B cell (primary cell): Measurements from ENCODE around the gene DAB1. TPM values are rescaled to one million over a fixed set of nuclear protein-coding genes. Genes with fewer than 3 reads are reported as not detected.

ENCODE experiments used
- ATAC-seq: fragments of 200-7000 bp; cut with Tn5 transposase; one replicate; pipeline ENCODE4 v1.10.0; 2021; ENCODE audit warnings: low read depth, mild to moderate bottlenecking, moderate number of reproducible peaks, moderate library complexity
- CTCF ChIA-PET: fragments of 350-600 bp; sonication (Branson Sonifier 250); formaldehyde crosslinking; loops from one replicate; lab custom pipeline; 2021; ENCODE audit warnings: antibody characterized with exemption, inconsistent platforms; lab: Charles Lee
- POLR2A ChIA-PET: fragments of 350-600 bp; sonication (Branson Sonifier 250); formaldehyde crosslinking; loops from one replicate; lab custom pipeline; 2021; ENCODE audit warnings: antibody characterized with exemption; lab: Charles Lee
- DNase-seq: peaks from one replicate; pipeline ENCODE4 v3.0.0; 2013
- H2AFZ ChIP-seq: 2 replicates; pipeline ENCODE4 v1.6.1; 2012; ENCODE audit warnings: mild to moderate bottlenecking, low read depth, low read length; ENCODE audit not compliant: insufficient read depth, poor library complexity, severe bottlenecking
- H3K27ac ChIP-seq, 2 donors: 1 replicate in 1 of 2; 2 replicates in 1 of 2; pipeline ENCODE4 v1.5.1; 2012 to 2013; ENCODE audit warnings: low read length in 2 of 2, mild to moderate bottlenecking in 2 of 2, moderate library complexity in 1 of 2
- H3K27me3 ChIP-seq, 4 experiments: fragments of 200-600 bp in 1 of 4; sonication (generic) in 1 of 4; replicated peaks in 1 of 4; 1 replicate in 2 of 4; 2 replicates in 2 of 4; pipeline versions ENCODE4 v1.6.1 to v1.7.0; 2013 to 2016; ENCODE audit warnings: low read length in 3 of 4, mild to moderate bottlenecking in 2 of 4, mixed read lengths in 1 of 4, moderate library complexity in 1 of 4; ENCODE audit not compliant: insufficient read depth in 4 of 4, control insufficient read depth in 3 of 4; ENCODE audit errors: control extremely low read depth in 1 of 4
- H3K36me3 ChIP-seq, 2 experiments: replicated peaks in 1 of 2; 1 replicate in 1 of 2; 2 replicates in 1 of 2; pipeline versions ENCODE4 v1.6.1 to v1.7.1; 2013; ENCODE audit warnings: low read length in 1 of 2; ENCODE audit not compliant: insufficient read depth in 2 of 2, control insufficient read depth in 1 of 2; ENCODE audit errors: control extremely low read depth in 1 of 2, extremely low read depth in 1 of 2
- H3K4me1 ChIP-seq, 2 donors: fragments of 200-600 bp in 1 of 2; sonication (generic) in 1 of 2; 1 replicate in 1 of 2; 2 replicates in 1 of 2; pipeline versions ENCODE4 v1.5.1 to v1.6.1; 2013 to 2017; ENCODE audit warnings: low read length in 2 of 2; ENCODE audit not compliant: control insufficient read depth in 2 of 2, insufficient read depth in 2 of 2
- H3K4me2 ChIP-seq: replicated peaks from 2 replicates; pipeline ENCODE3; 2012; ENCODE audit warnings: mild to moderate bottlenecking, low read depth, low read length; ENCODE audit not compliant: poor library complexity, severe bottlenecking
- H3K4me3 ChIP-seq, 5 experiments: fragments of 200-600 bp in 1 of 5; sonication (generic) in 1 of 5; 1 replicate in 3 of 5; 2 replicates in 2 of 5; pipeline versions ENCODE4 v1.5.1 to v1.7.0; 2011 to 2016; ENCODE audit warnings: low read length in 4 of 5, mild to moderate bottlenecking in 4 of 5, low read depth in 2 of 5, control low read depth in 1 of 5, moderate library complexity in 1 of 5; ENCODE audit not compliant: insufficient read depth in 1 of 5; ENCODE audit errors: control extremely low read depth in 1 of 5, extremely low read depth in 1 of 5
- H3K79me2 ChIP-seq: fragments of 200-600 bp; sonication (generic); one replicate; pipeline ENCODE4 v1.6.0; 2016; ENCODE audit warnings: low read length; ENCODE audit not compliant: control insufficient read depth, insufficient read depth
- H3K9ac ChIP-seq: fragments of 200-600 bp; sonication (generic); 2 replicates; pipeline ENCODE4 v1.6.1; 2017; ENCODE audit warnings: mild to moderate bottlenecking, low read length, moderate library complexity
- H3K9me3 ChIP-seq, 3 donors: one replicate each; pipeline versions ENCODE4 v1.6.1 to v1.7.1; 2013; ENCODE audit warnings: low read length in 2 of 3; ENCODE audit not compliant: control insufficient read depth in 2 of 3, insufficient read depth in 1 of 3; ENCODE audit errors: control extremely low read depth in 1 of 3
- H4K20me1 ChIP-seq: 2 replicates; pipeline ENCODE4 v1.6.0; 2012; ENCODE audit warnings: mild to moderate bottlenecking, low read length; ENCODE audit not compliant: insufficient read depth, control insufficient read depth, poor library complexity, severe bottlenecking
- H3K27ac Mint-ChIP-seq: one replicate; pipeline ENCODE4 v1.8.0; 2021; ENCODE audit warnings: mixed read lengths
- H3K27me3 Mint-ChIP-seq: one replicate; pipeline ENCODE4 v1.8.0; 2021; ENCODE audit warnings: mixed read lengths
- H3K4me1 Mint-ChIP-seq: one replicate; pipeline ENCODE4 v1.8.0; 2021; ENCODE audit warnings: mixed read lengths
- H3K4me3 Mint-ChIP-seq: one replicate; pipeline ENCODE4 v1.8.0; 2021; ENCODE audit warnings: mixed read lengths
- H3K9me3 Mint-ChIP-seq: one replicate; pipeline ENCODE4 v1.8.0; 2022; ENCODE audit warnings: mixed read lengths; ENCODE audit not compliant: insufficient read depth
- CTCF ChIP-seq: fragments of 200-600 bp; IDR thresholded peaks from one replicate; pipeline ENCODE4 v1.8.0; 2022; ENCODE audit warnings: antibody characterized with exemption, mild to moderate bottlenecking
- EZH2 ChIP-seq: IDR thresholded peaks from 2 replicates; pipeline ENCODE4 v1.6.1; 2012; ENCODE audit warnings: borderline replicate concordance, low read depth, mild to moderate bottlenecking, moderate library complexity, low read length; ENCODE audit not compliant: insufficient read depth, poor library complexity, severe bottlenecking
- WGBS: methylation state at CpG from one replicate; pipeline ENCODE4 v1.1.5; 2013; ENCODE audit warnings: missing lambda C conversion rate; ENCODE audit not compliant: insufficient coverage; 5-methylcytosine and 5-hydroxymethylcytosine counted together
- intact Hi-C: fragments of 100-400 bp; cut with micrococcal nuclease; formaldehyde crosslinking; loops from one replicate; pipeline ENCODE4 v1.10.0; 2022
- polyA plus RNA-seq: library from polyadenylated mRNA; depleted of rRNA; stranded (reverse); fragments of >200 nt; gene quantifications from 2 replicates; pipeline ENCODE4 v1.2.3, GENCODE V29; 2012
- total RNA-seq, 2 donors: library from RNA; stranded (reverse); fragments of 120-200 nt in 1 of 2; gene quantifications; 1 replicate in 1 of 2; 2 replicates in 1 of 2; pipeline versions ENCODE4 v1.2.3 to v1.2.4, GENCODE V29; 2013 to 2022

The DAB1 gene
- total and polyA plus RNA-seq, 2 donors (not counting 1 experiment from before 2014, with no cell fraction given): not detected

GRCh38 chr1:57420981-57421785, 2.7 kb downstream of the DAB1 start:
- peaks cover 0 to 2% of the 10 kb centered on the region in 2 donors for H3K4me1 ChIP-seq
- no peak overlapping the region for H3K27ac Mint-ChIP-seq
- POLR2A ChIA-PET: no interaction called here
- TF ChIP-seq EZH2 (no peak), CTCF (no peak)
- H3K4me2 ChIP-seq: no peak overlapping the region
- no peak overlapping the region for H3K27ac ChIP-seq
- no peak for DNase-seq
- no peaks in the 10 kb centered on the region for H3K79me2 ChIP-seq
- H3K27me3 ChIP-seq: peaks cover 0 to 35% (median 14%) of the 10 kb centered on the region in 4 experiments
- intact Hi-C loops: no loop called here
- no CpG with 5 or more reads among the region's 9 CpGs for WGBS
- H2AFZ ChIP-seq: no peak overlapping the region
- CTCF ChIA-PET: no interaction called here
- peaks cover 6% of the 10 kb centered on the region for H3K4me1 Mint-ChIP-seq
- peaks cover 61% of the 10 kb centered on the region for H3K27me3 Mint-ChIP-seq
- no peak for ATAC-seq
- H3K9me3 ChIP-seq: peaks cover 0 to 6% (median 1%) of the 10 kb centered on the region in 3 donors
- H3K36me3 ChIP-seq: no peaks in the 10 kb centered on the region
- no peak overlapping the region for H3K9ac ChIP-seq
- H3K9me3 Mint-ChIP-seq: no peaks in the 10 kb centered on the region
- no peak overlapping the region for H3K4me3 Mint-ChIP-seq
- H4K20me1 ChIP-seq: no peaks in the 10 kb centered on the region
- H3K4me3 ChIP-seq: no peak overlapping the region

- H3K27me3 Mint-ChIP-seq: peaks cover 47% of the 10 kb centered on the region
- peaks cover 0 to 19% (median 6%) of the 10 kb centered on the region in 4 experiments for H3K27me3 ChIP-seq
- no peaks in the 10 kb centered on the region for H3K36me3 ChIP-seq
- no peak overlapping the region for H3K4me2 ChIP-seq
- no peak for DNase-seq
- ChIA-PET CTCF (no interaction called here), POLR2A (no interaction called here)
- no peaks in the 10 kb centered on the region for H3K4me1 ChIP-seq
- H3K9me3 Mint-ChIP-seq: no peaks in the 10 kb centered on the region
- peaks cover 0 to 6% (median 1%) of the 10 kb centered on the region in 3 donors for H3K9me3 ChIP-seq
- no peak overlapping the region for H3K4me3 Mint-ChIP-seq
- no peaks in the 10 kb centered on the region for H3K79me2 ChIP-seq
- TF ChIP-seq CTCF: no peak
- no peak for TF ChIP-seq EZH2
- H4K20me1 ChIP-seq: no peaks in the 10 kb centered on the region
- no CpG with 5 or more reads among the region's 4 CpGs for WGBS
- no peak overlapping the region for H3K9ac ChIP-seq
- no peak overlapping the region for H3K27ac Mint-ChIP-seq
- H3K4me1 Mint-ChIP-seq: peaks cover 3% of the 10 kb centered on the region
- no peak overlapping the region for H2AFZ ChIP-seq
- intact Hi-C loops: no loop called here
- no peak overlapping the region for H3K27ac ChIP-seq
- ATAC-seq: no peak
- H3K4me3 ChIP-seq: no peak overlapping the region
These were observed 4.9 kb downstream of the DAB1 start for GRCh38 chr1:57418971-57419370.
